ENCODE results near the gene NELL1. TPM values are rescaled to one million over a fixed set of nuclear protein-coding genes. Genes with fewer than 3 reads are reported as not detected.

Gene NELL1
- total RNA-seq, 4 donors from 2014 or later: not detected

DNA sequence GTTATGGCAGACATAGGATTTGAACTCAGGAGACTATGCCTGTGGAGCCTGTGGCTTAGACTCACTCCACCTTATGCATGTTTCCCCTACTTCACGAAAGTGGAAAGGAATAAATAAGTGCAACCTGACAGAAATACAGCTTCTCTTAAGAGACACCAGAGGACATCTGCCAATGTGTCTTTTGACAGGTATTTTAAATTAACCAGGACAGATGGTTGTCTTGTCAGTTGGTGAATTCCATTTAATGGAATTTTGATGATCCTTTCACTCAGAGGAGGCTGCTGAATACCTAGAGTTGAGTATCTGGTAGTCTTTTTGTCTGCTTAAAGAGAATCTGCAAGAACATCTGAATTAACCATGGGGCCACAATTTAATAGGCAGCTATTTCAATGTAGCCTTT, 46.1 kb downstream of the NELL1 start:
- TF ChIP-seq, protein P1, sequence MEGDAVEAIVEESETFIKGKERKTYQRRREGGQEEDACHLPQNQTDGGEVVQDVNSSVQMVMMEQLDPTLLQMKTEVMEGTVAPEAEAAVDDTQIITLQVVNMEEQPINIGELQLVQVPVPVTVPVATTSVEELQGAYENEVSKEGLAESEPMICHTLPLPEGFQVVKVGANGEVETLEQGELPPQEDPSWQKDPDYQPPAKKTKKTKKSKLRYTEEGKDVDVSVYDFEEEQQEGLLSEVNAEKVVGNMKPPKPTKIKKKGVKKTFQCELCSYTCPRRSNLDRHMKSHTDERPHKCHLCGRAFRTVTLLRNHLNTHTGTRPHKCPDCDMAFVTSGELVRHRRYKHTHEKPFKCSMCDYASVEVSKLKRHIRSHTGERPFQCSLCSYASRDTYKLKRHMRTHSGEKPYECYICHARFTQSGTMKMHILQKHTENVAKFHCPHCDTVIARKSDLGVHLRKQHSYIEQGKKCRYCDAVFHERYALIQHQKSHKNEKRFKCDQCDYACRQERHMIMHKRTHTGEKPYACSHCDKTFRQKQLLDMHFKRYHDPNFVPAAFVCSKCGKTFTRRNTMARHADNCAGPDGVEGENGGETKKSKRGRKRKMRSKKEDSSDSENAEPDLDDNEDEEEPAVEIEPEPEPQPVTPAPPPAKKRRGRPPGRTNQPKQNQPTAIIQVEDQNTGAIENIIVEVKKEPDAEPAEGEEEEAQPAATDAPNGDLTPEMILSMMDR (IDR thresholded peaks at IDR 0.05 in 4 of 5, conservative IDR thresholded peaks at IDR 0.05 in 1 of 5): no peak
- no peak for TF ChIP-seq POLR2A (IDR thresholded peaks at IDR 0.05)

DNA sequence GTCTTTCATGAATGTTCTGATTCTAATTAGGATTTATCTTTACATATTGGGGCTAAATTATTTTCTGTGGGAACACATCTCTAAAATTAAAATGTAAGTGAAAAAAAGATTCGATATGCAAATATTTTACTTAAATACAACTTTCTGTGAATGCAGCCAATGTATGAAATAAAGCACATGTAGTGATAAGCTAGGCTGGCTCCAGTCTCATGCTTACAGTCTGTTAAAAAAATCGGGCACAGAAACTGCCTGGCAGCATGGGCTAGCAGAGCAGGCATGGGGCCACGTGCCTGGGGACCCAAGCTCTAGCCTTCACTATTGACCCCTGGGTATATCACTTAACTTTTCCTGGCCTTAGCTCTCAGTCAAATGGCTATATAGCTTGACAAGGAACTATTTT, 46.5 kb downstream of the NELL1 start:
- no peaks in the 10 kb centered on the region for H3K36me3 ChIP-seq
- no peak overlapping the region for H3K4me3 ChIP-seq
- no peak for DNase-seq
- intact Hi-C loops (cut with DNase I; ENCODE audit: low total_unique reads) (no loop called here), in situ Hi-C loops (cut with MboI; ENCODE audit: low sequenced_read_pairs in 4 of 4) (no loop called here)
- TF ChIP-seq, protein P1 (IDR thresholded peaks at IDR 0.05 in 4 of 5, conservative IDR thresholded peaks at IDR 0.05 in 1 of 5): no peak
- TF ChIP-seq POLR2A (IDR thresholded peaks at IDR 0.05): no peak
- no peak overlapping the region for H3K27ac ChIP-seq
- no peaks in the 10 kb centered on the region for H3K4me1 ChIP-seq
- no peaks in the 10 kb centered on the region for H3K27me3 ChIP-seq
- no peak for ATAC-seq
- H3K9me3 ChIP-seq: no peaks in the 10 kb centered on the region

More for the DNA sequence above, 46.1 kb downstream of the NELL1 start:
- H3K27me3 ChIP-seq: no peaks in the 10 kb centered on the region
- ATAC-seq: no peak
- no peaks in the 10 kb centered on the region for H3K9me3 ChIP-seq
- intact Hi-C loops (cut with DNase I; ENCODE audit: low total_unique reads) (no loop called here), in situ Hi-C loops (cut with MboI; ENCODE audit: low sequenced_read_pairs in 4 of 4) (no loop called here)
- H3K27ac ChIP-seq: no peak overlapping the region
- no peak overlapping the region for H3K4me3 ChIP-seq
- DNase-seq: no peak
- H3K4me1 ChIP-seq: no peaks in the 10 kb centered on the region
- no peaks in the 10 kb centered on the region for H3K36me3 ChIP-seq

DNA sequence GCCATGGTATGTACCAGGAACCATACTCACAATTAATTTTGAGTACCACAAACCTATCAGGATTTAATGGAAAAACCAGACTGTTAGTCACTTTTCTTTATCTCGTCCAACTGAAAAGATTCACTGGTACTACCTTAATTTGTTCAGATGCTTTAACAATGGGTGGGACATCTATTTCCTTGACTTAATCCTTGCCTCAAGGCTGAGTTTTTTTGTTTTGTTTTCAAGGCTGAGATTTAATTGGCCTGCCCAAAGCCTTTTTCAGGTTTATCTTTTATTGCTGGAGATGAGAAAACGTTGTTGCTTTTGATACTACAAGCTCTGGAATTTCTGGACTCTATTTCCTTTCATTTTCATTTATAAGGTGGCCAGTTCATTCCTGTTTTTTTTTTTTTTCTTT, 50.4 kb downstream of the NELL1 start:
- H3K9me3 ChIP-seq: no peaks in the 10 kb centered on the region
- no peak overlapping the region for H3K27ac ChIP-seq
- no peaks in the 10 kb centered on the region for H3K4me1 ChIP-seq
- no peak for TF ChIP-seq POLR2A (IDR thresholded peaks at IDR 0.05)
- TF ChIP-seq, protein P1 (IDR thresholded peaks at IDR 0.05 in 4 of 5, conservative IDR thresholded peaks at IDR 0.05 in 1 of 5): no peak
- ATAC-seq: no peak
- H3K4me3 ChIP-seq: no peak overlapping the region
- no peaks in the 10 kb centered on the region for H3K27me3 ChIP-seq
- no peak for DNase-seq
- no peaks in the 10 kb centered on the region for H3K36me3 ChIP-seq
- intact Hi-C loops (cut with DNase I; ENCODE audit: low total_unique reads) (no loop called here), in situ Hi-C loops (cut with MboI; ENCODE audit: low sequenced_read_pairs in 4 of 4) (no loop called here)

DNA sequence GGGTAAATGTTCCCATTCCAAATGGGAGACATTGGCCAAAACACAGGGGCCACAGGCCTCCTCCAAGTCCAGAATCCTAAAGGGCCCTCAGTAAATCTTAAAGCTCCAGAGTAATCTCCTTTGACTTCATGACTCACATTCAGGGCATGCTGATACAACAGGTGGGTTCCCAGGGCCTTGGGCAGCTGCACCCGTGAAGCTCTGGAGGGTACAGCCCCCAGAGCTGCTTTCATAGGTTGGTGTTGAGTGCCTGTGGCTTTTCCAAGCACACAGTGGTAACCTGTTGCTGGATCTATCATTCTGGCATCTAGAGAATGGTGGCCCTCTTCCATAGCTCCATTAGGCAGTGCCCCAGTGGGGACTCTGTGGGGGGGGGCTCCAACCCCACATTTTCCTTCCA, 54.0 kb downstream of the NELL1 start:
- intact Hi-C loops (cut with DNase I; ENCODE audit: low total_unique reads): no loop called here
- Histone ChIP-seq H3K36me3 (no peaks in the 10 kb centered on the region), H3K27ac (no peak overlapping the region), H3K4me1 (no peaks in the 10 kb centered on the region), H3K27me3 (no peaks in the 10 kb centered on the region), H3K4me3 (no peak overlapping the region), H3K9me3 (no peaks in the 10 kb centered on the region)
- DNase-seq (no peak), ATAC-seq (no peak)
- no peak for TF ChIP-seq POLR2A (IDR thresholded peaks at IDR 0.05)
- TF ChIP-seq, protein P1 (IDR thresholded peaks at IDR 0.05 in 4 of 5, conservative IDR thresholded peaks at IDR 0.05 in 1 of 5): no peak
- in situ Hi-C loops (cut with MboI; ENCODE audit: low sequenced_read_pairs in 4 of 4): no loop called here

DNA sequence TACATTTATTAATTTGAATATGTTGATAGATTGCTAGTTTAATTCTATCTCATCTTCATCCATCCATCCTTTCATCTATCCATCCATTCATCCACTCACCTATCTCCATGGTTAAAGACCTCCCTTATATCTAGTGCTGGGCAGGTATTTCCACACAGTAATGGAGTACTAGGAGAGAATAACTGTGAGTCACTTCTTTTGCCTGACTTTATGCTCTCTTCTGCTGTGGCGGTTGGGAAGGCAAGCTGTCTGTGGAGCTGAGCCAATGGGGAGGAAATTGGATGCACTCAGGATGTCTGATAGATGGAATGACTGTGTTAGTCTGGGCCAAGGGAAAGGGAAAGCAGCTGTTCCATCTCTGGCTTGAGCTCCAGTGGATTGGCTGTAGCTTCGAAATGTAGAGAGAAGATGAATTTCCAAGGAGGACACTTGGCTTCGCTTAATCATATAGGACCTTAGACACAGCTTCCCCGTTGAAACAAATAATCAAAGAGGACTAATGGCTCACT, 60.3 kb downstream of the NELL1 start:
- no peaks in the 10 kb centered on the region for H3K36me3 ChIP-seq
- H3K27ac ChIP-seq: no peak overlapping the region
- no peaks in the 10 kb centered on the region for H3K27me3 ChIP-seq
- intact Hi-C loops (cut with DNase I; ENCODE audit: low total_unique reads) (no loop called here), in situ Hi-C loops (cut with MboI; ENCODE audit: low sequenced_read_pairs in 4 of 4) (no loop called here)
- H3K9me3 ChIP-seq: no peaks in the 10 kb centered on the region
- no peak for ATAC-seq
- H3K4me3 ChIP-seq: no peak overlapping the region
- H3K4me1 ChIP-seq: no peaks in the 10 kb centered on the region
- TF ChIP-seq, protein P1 (IDR thresholded peaks at IDR 0.05 in 4 of 5, conservative IDR thresholded peaks at IDR 0.05 in 1 of 5): no peak
- TF ChIP-seq POLR2A (IDR thresholded peaks at IDR 0.05): no peak
- DNase-seq: no peak
